ENCODE data around the gene MRPL57.

DNA sequence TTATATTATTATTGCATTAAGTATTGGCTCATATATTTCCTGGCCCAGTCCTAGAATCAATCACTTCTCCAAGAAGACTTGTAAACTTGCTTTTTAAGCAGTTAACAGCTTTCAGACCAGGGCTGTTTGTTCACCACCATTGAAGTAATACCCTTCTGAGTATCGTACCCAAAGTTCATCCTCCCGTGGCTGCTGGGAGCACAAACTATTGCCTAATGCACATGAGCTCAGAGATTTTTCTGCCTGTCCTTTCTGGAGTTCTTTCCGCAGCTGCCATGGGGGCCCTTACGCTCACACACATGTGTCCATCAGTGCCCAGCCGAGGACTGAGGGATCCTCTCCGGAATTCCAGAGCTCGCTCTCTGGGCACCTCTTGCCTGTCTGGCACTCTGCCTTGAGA is 51.5 kb downstream of the MRPL57 start:
- TF ChIP-seq, protein P1, sequence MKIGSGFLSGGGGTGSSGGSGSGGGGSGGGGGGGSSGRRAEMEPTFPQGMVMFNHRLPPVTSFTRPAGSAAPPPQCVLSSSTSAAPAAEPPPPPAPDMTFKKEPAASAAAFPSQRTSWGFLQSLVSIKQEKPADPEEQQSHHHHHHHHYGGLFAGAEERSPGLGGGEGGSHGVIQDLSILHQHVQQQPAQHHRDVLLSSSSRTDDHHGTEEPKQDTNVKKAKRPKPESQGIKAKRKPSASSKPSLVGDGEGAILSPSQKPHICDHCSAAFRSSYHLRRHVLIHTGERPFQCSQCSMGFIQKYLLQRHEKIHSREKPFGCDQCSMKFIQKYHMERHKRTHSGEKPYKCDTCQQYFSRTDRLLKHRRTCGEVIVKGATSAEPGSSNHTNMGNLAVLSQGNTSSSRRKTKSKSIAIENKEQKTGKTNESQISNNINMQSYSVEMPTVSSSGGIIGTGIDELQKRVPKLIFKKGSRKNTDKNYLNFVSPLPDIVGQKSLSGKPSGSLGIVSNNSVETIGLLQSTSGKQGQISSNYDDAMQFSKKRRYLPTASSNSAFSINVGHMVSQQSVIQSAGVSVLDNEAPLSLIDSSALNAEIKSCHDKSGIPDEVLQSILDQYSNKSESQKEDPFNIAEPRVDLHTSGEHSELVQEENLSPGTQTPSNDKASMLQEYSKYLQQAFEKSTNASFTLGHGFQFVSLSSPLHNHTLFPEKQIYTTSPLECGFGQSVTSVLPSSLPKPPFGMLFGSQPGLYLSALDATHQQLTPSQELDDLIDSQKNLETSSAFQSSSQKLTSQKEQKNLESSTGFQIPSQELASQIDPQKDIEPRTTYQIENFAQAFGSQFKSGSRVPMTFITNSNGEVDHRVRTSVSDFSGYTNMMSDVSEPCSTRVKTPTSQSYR (CRISPR knock-in tag; IDR thresholded peaks at IDR 0.05) = no peak
- TF ChIP-seq, protein P2, sequence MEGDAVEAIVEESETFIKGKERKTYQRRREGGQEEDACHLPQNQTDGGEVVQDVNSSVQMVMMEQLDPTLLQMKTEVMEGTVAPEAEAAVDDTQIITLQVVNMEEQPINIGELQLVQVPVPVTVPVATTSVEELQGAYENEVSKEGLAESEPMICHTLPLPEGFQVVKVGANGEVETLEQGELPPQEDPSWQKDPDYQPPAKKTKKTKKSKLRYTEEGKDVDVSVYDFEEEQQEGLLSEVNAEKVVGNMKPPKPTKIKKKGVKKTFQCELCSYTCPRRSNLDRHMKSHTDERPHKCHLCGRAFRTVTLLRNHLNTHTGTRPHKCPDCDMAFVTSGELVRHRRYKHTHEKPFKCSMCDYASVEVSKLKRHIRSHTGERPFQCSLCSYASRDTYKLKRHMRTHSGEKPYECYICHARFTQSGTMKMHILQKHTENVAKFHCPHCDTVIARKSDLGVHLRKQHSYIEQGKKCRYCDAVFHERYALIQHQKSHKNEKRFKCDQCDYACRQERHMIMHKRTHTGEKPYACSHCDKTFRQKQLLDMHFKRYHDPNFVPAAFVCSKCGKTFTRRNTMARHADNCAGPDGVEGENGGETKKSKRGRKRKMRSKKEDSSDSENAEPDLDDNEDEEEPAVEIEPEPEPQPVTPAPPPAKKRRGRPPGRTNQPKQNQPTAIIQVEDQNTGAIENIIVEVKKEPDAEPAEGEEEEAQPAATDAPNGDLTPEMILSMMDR (IDR thresholded peaks at IDR 0.05) = no peak
- TF ChIP-seq ZNF317 (CRISPR knock-in tag; IDR thresholded peaks at IDR 0.05; ENCODE audit: borderline replicate concordance, low read depth) = no peak
- TF ChIP-seq EMX1 (CRISPR knock-in tag; IDR thresholded peaks at IDR 0.05) = no peak
- no peak for TF ChIP-seq ZNF121 (CRISPR knock-in tag; IDR thresholded peaks at IDR 0.05)
- TF ChIP-seq, protein P3, sequence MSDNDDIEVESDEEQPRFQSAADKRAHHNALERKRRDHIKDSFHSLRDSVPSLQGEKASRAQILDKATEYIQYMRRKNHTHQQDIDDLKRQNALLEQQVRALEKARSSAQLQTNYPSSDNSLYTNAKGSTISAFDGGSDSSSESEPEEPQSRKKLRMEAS (CRISPR knock-in tag; IDR thresholded peaks at IDR 0.05) = no peak

Measured in WTC11 (cell line).